CD4-positive, alpha-beta T cell treated with Interleukin-6 for 4 hours (primary cell): ENCODE data around the gene USP28.
"Not testable (repeated sequence)": the region's sequence is repeated elsewhere in the genome, so short reads cannot be mapped to it uniquely, and the experiment has no call there.

Experiments
- DNase-seq: peaks from one replicate; pipeline ENCODE4 v3.0.0-alpha.2; 2020; ENCODE audit warnings: mixed read lengths

USP28 gene

DNA sequence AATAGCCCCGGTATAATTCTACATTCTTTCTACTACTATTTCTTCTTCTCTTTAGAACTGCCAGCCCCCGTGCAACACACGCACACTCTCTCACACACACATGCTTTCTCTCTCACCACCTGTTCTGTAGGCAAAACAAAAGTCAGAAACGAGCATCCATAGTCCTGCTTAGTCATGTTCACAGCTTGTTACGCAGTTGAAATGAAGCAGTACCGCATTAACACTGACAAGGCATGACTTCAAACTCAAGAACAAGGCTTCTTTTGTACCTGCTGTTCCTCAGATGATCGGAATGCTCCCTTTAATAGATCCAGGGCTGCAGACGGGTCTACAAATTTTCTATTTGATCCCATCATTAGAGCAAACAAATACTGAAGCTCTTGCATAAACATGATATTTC is 42.2 kb downstream of the USP28 start:
- no peak for DNase-seq

GRCh38 chr11:113831314-113831713 is 44.1 kb downstream of the USP28 start:
- no peak for DNase-seq

DNA sequence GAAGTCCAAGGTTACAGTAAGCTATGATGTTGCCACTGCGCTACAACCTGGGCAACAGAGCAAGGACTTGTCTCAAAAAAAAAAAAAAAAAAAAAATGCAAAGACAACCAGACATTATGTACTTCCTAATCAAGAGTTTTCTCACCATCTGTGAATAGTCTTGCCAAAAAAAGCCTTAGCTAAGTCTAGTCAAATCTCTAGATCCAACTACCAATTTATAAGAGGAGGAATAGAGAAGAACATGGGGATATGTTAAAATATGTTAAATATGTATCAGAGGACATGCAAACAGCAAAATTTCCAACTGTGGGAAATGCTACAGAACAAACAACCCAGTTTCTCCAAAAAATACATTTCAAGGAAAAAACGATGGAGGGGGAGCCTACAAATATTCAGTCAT is 45.6 kb downstream of the USP28 start:
- no peak for DNase-seq

- no peak for DNase-seq
These were observed 47.2 kb downstream of the USP28 start for GRCh38 chr11:113828191-113828590.

DNA sequence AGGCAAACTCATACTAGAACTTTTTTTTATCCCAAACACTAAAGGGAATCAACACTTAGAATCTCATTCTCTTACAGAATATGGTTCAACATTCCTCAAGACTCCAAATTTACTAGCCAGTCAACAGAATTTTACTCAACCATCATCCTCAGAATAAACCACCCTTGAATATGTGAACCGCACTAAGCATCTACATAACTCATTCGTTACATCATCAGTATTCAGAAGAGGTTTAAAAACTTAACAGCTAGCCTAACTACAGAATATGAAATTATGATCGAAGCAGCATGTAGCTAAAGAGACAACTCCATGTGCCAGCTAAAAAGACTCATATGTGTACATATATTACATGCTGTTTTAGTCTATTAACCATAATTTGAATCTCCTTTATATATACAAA is 47.9 kb downstream of the USP28 start:
- DNase-seq: no peak

DNA sequence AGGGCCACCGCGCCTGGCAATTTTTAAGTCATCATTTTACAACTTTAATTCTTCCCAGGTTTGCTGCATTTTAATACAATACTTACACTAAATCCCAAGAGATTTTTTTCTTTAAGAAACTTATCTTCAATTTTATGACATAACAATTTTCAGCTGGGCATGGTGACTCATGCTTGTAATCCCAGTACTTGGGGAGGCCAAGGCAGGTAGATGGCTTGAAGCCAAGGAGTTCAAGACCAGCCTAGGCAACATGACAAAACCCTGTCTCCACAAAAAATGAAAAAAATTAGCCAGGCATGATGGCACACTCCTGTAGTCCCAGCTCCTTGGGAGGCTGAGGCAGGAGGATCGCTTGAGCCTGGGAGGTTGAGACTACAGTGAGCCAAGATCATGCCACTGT is 56.9 kb downstream of the USP28 start:
- DNase-seq: no peak

DNA sequence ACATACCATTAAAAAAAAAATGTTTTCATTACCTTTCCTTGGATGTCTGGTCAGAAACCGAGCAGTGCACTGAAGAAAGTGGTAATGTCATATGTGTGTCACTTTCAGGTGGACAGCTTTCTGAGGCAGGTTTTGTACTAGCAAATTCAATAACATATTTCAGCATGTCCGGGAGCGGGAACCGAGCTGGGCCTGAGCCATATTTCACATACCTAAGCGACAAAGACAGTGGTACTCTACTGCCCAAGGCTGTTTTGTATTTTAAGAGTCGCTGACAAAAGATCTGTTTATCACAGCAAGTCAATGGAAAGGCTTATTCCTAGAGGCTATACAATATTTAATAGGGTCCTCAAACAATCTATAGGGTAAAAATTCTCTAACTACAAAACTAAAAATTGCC is 57.7 kb downstream of the USP28 start:
- DNase-seq: no peak

DNA sequence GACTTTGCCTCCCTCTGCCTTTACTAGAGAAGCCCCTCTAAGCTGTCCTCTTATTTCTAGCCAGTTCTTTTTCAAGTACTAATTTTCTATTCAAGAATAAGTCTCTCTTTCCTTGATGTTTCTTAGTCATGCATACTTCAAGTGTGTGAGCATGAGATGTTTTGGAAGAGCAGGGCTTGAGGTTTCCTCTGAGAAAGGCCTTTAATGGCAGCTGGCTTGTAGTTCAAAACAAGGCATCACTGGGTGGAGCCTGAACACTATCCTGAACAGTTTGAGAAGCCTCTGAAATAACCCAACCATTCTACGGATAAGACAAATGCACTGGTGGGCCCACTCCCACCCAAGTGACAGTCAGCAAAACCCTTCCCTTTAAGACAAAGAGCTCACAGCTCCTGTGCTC is 58.2 kb downstream of the USP28 start:
- DNase-seq: no peak

DNA sequence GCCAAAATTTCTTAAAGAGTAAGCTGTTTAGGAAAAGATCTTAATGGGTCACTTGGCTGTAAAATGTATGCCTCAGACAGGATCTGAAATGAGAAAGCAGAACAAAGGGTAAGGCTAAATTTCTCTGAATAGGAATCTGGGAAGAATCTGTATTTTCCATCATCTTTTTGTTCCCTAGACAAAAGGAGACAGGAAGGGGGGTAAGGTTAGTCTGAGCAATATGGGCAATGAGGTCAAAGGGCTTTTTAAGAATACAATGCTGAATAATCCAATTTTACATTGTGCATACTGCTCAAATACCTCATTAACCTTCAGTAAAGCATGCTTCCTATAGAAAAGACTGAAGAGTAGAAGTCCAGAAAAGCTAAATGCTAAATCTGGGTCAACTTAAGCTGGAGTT is 61.2 kb downstream of the USP28 start:
- DNase-seq: no peak

GRCh38 chr11:113808931-113809330 is 66.4 kb downstream of the USP28 start:
- no peak for DNase-seq

GRCh38 chr11:113806406-113806805 is 69.0 kb downstream of the USP28 start:
- peak; percentile 2 for DNase-seq

GRCh38 chr11:113805640-113806039 is 69.7 kb downstream of the USP28 start:
- no peak for DNase-seq

DNA sequence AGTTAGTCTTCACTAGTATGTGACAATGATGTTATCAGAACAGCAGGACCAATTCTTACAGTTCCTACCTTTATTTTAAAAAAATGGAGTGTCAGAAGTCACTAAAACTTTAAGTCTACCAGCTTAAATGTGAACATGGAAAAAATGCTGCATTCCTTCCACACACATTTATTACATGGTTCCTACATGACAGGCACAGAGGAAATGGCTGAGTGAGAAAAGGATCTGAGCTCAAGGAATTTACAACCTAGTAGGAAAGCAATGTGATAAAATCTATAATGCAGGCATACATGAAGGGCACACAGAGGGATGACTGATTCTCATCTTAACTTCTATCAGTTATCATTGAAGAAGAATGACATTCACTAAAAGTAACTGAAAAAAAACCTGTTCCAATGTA is 72.8 kb downstream of the USP28 start:
- no peak for DNase-seq

DNA sequence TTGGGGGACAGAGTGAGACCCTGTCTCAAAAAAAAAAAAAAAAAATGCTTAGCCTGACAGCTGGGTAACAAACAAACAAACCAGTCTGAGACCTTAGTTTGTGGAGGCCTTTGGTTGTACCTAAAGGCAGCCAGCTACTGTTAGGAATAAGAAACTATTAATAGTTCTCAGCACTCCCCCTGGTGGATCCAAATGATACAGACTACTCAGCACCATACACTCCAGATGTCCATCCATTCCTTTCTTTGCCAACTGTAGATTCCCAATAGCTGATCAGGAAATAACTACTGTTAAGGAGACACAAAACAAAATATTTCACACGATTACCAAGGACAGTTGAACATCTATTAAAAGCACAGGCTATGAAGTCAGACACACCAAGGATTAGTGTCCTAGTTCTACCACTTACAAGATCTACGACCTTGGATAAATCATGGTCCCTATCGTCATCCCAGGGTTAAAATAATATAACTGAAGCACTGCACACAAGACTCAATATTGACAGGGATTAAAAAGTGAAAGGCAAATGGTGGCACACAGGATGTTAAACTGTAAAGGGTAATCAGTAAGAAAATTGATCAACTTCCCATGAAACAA is 78.6 kb downstream of the USP28 start:
- peak; percentile 19 for DNase-seq

GRCh38 chr11:113789675-113790320 is 85.6 kb downstream of the USP28 start:
- DNase-seq: no peak

- not testable (repeated sequence) for DNase-seq
These were observed 86.4 kb downstream of the USP28 start for GRCh38 chr11:113789016-113789415.

DNA sequence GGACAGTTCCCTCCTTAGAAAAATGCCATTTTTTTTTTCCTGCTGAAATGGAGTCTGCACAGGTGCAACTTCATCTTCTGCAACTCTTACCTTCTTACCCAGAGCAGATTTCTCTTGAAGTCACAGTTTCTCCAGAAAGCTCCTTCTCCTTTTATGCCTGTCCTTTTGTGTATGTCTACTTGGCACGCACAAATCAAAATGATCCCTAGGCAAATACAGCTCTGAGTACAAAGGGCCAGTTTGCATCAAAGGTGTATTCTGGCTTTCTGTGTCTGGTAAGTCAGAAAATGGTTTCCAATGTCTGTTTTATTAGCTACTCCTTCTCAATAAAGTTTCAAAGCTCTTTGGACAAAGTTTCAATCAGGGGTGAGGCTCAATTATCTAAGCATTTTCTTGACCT is 93.2 kb downstream of the USP28 start:
- no peak for DNase-seq

DNA sequence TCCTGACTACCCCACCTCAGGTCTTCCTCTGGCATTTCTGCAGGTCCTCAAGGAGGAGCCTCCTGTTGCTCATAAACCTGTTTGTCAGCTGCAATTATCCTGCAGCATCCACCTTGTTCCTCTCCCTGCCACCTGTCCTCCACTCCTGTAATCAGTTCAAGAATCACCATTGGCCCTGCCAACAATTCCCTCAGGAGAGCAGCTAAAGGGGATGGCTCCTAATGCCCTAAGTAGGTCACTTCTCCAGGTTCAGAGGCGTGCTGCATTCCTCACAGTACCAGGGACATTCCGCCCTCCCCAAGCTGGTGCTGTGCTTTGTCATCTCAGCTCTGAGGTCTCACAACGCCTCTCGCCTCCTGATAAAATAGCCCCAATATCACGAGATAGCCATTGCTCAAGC is 93.7 kb downstream of the USP28 start:
- DNase-seq: no peak

DNA sequence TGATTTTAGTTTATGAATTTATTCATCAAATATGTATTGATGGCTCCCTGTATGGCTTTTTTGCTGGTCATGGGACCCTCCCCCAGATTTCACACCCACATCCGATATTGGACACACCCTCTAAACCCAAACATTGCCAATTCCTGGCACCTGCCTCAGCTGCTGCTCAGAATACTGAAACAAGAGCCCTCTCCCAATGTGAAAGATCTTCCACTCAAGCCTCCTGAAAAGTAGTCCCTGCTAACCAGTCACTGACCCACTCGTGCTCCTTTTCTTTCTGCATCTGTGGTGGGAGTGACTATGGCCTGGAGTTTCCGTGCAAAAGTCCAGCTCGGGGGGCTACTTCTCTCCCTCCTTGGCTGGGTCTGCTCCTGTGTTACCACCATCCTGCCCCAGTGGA is 95.9 kb downstream of the USP28 start, which contains the start of gene CLDN25:
TSS of gene CLDN25 (plus strand) at position 301 of the 400 bp plus-strand sequence. CDS start at position 301, 0 bp downstream.
- DNase-seq: no peak

GRCh38 chr11:113778111-113778910 is 97.1 kb downstream of the USP28 start:
- DNase-seq: no peak

- DNase-seq: no peak
These were observed 101.2 kb downstream of the USP28 start for GRCh38 chr11:113774174-113774503.

- peak; percentile 93 for DNase-seq
These were observed 101.8 kb downstream of the USP28 start, which contains the start of gene ZW10 for GRCh38 chr11:113773416-113774173. Gene ZW10, minus strand, starts transcription at chr11:113773692. Its CDS starts 26 bp downstream, at chr11:113773666.

- no peak for DNase-seq
These were observed 102.3 kb downstream of the USP28 start for GRCh38 chr11:113773092-113773415.
